Activated CD4-positive, alpha-beta T cell treated with anti-CD3 and anti-CD28 coated beads, Interleukin-2, amount 10 ng/mL, durations not matched to agents 7 days and 5 days (primary cell): ENCODE results near the gene GRIK5. TPM values are rescaled to one million over a fixed set of nuclear protein-coding genes. Genes with fewer than 3 reads are reported as not detected.
A peak's percentile ranks its signal among the peaks of the same experiment; 100 is the strongest.
"Not testable (repeated sequence)": the region's sequence is repeated elsewhere in the genome, so short reads cannot be mapped to it uniquely, and the experiment has no call there.

Experiments
- CTCF ChIA-PET: fragments of 350-600 bp; sonication (Branson Sonifier 250); formaldehyde crosslinking; loops from one replicate; lab custom pipeline; 2021; ENCODE audit warnings: antibody characterized with exemption; lab: Charles Lee
- POLR2A ChIA-PET: fragments of 350-600 bp; sonication (Branson Sonifier 250); formaldehyde crosslinking; loops from one replicate; lab custom pipeline; 2021; ENCODE audit warnings: antibody characterized with exemption; lab: Charles Lee
- DNase-seq: peaks from one replicate; pipeline ENCODE4 v3.0.0-alpha.2; 2020
- H3K27ac Mint-ChIP-seq: one replicate; pipeline ENCODE4 v1.8.0; 2021; ENCODE audit warnings: mild to moderate bottlenecking, moderate library complexity, mixed read lengths
- H3K27me3 Mint-ChIP-seq: one replicate; pipeline ENCODE4 v1.8.0; 2021; ENCODE audit warnings: mixed read lengths
- H3K36me3 Mint-ChIP-seq: one replicate; pipeline ENCODE4 v1.8.0; 2021; ENCODE audit warnings: low read depth, mixed read lengths
- H3K4me1 Mint-ChIP-seq: one replicate; pipeline ENCODE4 v1.8.0; 2021; ENCODE audit warnings: mixed read lengths
- H3K4me3 Mint-ChIP-seq: one replicate; pipeline ENCODE4 v1.8.0; 2021; ENCODE audit warnings: mild to moderate bottlenecking, moderate library complexity, mixed read lengths
- H3K9me3 Mint-ChIP-seq: one replicate; pipeline ENCODE4 v1.8.0; 2021; ENCODE audit warnings: mixed read lengths
- total RNA-seq, 2 experiments: library from RNA; stranded (reverse); gene quantifications; one replicate each; pipeline ENCODE4 v1.2.3, GENCODE V29; 2021

Gene GRIK5
- total RNA-seq, 2 experiments from 2014 or later: 0.65 to 0.79 TPM

DNA sequence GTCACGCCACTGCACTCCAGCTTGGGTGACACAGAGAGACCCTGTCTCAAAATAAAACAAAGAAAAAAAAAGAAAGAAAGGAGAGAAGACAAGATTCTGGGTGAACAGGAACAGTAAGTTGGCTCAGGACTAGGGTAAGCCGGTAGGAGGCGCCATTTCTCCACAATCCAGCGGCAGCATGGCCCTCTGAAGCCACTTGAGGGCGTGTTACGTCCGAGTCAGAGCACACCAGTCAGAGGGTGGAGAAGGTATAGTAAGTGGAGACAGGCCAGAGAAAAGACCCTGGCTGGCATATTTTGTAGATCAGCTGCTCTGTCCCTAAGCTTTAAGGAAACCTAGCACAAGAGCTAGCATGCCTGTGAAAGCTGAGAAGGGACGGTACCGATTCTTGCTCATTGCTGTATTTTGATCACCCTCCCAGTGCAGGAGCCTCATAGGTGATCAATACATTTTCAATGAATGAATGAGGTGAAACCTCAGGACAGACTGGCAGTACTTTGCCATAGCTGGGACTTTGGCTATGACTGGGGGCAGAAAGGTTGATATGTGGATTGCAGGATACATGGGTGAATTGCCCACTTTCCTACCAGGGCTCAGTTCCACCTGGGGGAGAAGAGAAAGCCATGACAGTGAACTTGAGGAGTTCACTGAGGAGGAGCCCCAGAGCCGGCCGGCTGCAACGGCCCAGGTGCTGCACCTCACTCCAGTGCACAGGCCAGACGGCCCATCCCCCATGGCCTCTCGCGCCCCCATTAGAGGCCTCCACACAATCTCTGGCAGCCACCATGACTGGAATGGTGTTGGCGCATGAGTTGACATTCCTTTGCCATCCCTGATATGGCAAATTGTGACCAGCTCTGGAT lies 38.8 kb upstream of the GRIK5 start:
- Mint-ChIP-seq H3K27me3 (no peaks in the 10 kb centered on the region), H3K4me1 (peaks cover 42% of the 10 kb centered on the region), H3K36me3 (no peaks in the 10 kb centered on the region), H3K4me3 (no peak overlapping the region), H3K27ac (peak overlapping the region; percentile 20), H3K9me3 (no peaks in the 10 kb centered on the region)
- ChIA-PET POLR2A (no interaction called here), CTCF (interaction anchor here (0.6 to 2.3 kb wide), 19 partner anchors 11 to 288 kb away, joined by 3 to 9 read pairs (median 3); partner anchors contain the start of gene GSK3A)
- peak; percentile 93 for DNase-seq

DNA sequence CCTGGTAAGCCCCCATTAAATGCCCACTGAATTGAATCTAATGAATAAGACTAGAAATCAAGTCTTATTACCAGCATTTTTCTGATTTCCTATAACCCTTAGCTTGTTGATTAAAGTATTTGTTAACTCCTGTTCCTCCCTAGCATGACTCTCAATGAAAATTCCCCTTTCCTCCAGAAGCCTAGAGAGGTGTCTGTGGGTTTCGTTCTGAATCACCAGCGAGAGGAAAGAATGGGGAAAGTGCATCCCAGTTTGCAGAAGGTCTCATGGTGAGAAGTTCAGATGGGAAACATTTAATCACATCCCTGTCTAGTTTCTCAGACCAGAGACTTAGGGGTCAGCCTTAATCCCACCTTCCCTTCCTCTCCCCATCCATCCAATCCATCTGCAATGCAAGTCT lies 35.4 kb upstream of the GRIK5 start:
- Mint-ChIP-seq H3K9me3 (no peaks in the 10 kb centered on the region), H3K4me3 (no peak overlapping the region), H3K4me1 (peaks cover 25% of the 10 kb centered on the region), H3K27me3 (no peaks in the 10 kb centered on the region), H3K36me3 (no peaks in the 10 kb centered on the region), H3K27ac (no peak overlapping the region)
- DNase-seq: no peak
- ChIA-PET CTCF (no interaction called here), POLR2A (no interaction called here)

DNA sequence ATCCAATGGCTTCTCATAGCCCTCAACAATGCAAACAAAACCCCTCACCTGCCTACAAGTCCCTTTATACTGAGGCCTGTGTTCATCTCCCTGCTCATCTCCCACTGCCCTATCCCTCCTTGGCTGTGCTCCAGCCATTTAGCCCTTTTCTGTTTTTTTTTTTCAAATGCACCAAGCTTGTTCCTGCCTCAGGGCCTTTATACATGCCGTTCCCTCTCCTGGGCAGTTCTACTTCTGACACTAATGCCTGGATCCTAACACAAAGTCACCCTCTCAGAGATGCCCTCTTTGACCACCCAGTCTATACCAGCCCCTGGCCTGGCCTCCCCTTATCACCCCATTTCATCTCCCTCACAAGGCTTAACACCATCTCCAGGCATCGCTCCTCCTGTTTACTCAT lies 32.9 kb upstream of the GRIK5 start:
- H3K4me1 Mint-ChIP-seq: peaks cover 11% of the 10 kb centered on the region
- H3K9me3 Mint-ChIP-seq: no peaks in the 10 kb centered on the region
- H3K27me3 Mint-ChIP-seq: no peaks in the 10 kb centered on the region
- H3K36me3 Mint-ChIP-seq: no peaks in the 10 kb centered on the region
- no peak overlapping the region for H3K4me3 Mint-ChIP-seq
- DNase-seq: no peak
- H3K27ac Mint-ChIP-seq: no peak overlapping the region
- ChIA-PET CTCF (interaction anchor here (1.5 kb wide), 1 partner anchor 11 kb away, joined by 4 read pairs; no protein-coding TSS in a partner anchor), POLR2A (interaction anchor here (0.7 kb wide), 1 partner anchor 174 kb away, joined by 12 read pairs; no protein-coding TSS in a partner anchor)

DNA sequence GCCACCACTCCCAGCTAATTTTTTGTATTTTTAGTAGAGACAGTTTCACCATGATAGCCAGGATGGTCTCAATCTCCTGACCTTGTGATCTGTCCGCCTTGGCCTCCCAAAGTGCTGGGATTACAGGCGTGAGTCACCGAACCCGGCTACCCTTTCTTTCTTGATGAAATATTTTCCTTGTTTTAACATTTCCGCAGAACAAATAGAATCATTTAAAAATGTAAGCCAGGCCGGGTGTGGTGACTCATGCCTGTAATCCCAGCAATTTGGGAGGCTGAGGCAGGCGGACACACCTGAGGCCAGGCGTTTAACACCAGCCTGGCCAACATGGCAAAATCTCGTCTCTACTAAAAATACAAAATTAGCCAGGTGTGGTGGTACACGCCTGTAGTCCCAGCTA lies 30.2 kb upstream of the GRIK5 start:
- H3K9me3 Mint-ChIP-seq, POLR2A ChIA-PET, H3K27me3 Mint-ChIP-seq, H3K4me3 Mint-ChIP-seq, H3K4me1 Mint-ChIP-seq, DNase-seq, H3K27ac Mint-ChIP-seq, H3K36me3 Mint-ChIP-seq: not testable (repeated sequence)
- CTCF ChIA-PET: interaction anchor here (0.8 to 1.3 kb wide), 3 partner anchors 10 to 32 kb away, joined by 3 to 5 read pairs (median 3); partner anchors contain the start of gene POU2F2

DNA sequence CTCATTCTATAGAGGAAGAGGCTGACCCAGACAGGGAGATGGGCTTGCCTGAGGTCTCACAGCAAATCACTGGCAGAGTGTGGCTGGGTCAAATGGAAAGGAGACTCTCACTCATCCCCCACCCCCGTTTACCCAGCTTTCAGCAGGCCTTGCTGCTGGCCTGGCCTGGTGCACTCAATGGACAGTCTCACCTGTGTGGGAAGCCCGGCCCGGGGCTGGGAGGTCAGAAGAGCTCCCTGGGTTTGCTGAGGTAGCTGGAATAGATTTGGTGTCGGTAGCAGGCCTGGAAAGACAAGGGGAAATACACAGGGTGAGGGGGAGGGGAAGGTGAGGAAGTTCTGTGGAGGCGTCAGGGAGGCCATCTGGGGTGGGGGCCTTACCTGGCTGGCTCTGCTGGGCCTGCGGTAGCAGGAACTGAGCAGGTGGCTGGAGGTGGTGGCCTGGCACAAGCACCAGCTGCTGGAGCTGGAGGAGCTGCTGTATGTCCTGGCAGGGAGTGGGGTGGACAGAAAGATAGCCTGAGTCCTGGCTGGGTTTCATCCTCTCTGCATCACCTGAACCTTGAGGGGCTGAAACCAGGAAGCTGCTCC lies 29.4 kb upstream of the GRIK5 start:
- Mint-ChIP-seq H3K27ac (no peak overlapping the region), H3K4me3 (no peak overlapping the region), H3K27me3 (no peaks in the 10 kb centered on the region), H3K4me1 (no peaks in the 10 kb centered on the region), H3K9me3 (no peaks in the 10 kb centered on the region), H3K36me3 (peaks cover 10% of the 10 kb centered on the region)
- CTCF ChIA-PET: interaction anchor here (1.1 to 1.3 kb wide), 2 partner anchors 9 to 33 kb away, joined by 3 to 5 read pairs; partner anchors contain the start of gene POU2F2
- DNase-seq: no peak
- POLR2A ChIA-PET: no interaction called here

DNA sequence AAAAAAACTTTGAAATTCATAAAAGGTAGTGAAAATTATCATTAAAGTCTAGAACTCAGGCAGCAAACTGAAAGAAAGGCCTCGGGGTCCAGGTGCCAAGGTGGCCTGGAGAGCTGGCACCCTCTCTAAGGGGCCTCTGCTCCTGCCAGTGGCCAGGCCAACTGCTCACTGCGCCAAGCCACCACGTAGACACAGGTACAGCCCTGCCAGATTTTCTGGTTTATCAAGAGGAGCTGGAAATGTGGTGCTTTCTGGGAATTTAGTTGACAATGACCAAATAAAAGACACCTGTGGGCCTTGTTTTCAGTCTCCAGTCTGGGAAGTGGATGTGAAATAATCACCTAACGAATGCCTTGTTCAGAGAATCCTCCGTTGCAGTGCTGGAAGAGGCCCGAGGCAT lies 28.8 kb upstream of the GRIK5 start:
- peaks cover 12% of the 10 kb centered on the region for H3K36me3 Mint-ChIP-seq
- CTCF ChIA-PET: no interaction called here
- no peaks in the 10 kb centered on the region for H3K27me3 Mint-ChIP-seq
- DNase-seq: no peak
- no peak overlapping the region for H3K4me3 Mint-ChIP-seq
- no peak overlapping the region for H3K27ac Mint-ChIP-seq
- no peaks in the 10 kb centered on the region for H3K4me1 Mint-ChIP-seq
- POLR2A ChIA-PET: no interaction called here
- H3K9me3 Mint-ChIP-seq: no peaks in the 10 kb centered on the region

DNA sequence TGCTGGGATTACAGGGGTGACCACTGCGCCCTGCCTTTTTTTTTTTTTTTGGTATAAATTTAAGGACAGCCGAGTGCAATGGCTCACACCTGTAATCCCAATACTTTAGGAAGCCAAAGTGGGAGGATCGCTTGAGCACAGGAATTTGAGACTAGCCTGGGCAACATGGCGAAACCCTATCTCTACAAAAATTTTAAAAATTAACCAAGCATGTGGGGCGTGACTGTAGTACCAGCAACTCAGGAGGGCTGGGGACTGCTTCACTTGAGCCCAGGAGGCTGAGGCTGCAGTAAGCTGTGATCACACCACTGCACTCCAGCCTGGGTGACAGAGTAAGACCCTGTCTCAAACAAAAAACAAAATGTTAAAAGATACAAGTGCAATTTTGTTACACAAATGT lies 27.5 kb upstream of the GRIK5 start:
- no peaks in the 10 kb centered on the region for H3K27me3 Mint-ChIP-seq
- POLR2A ChIA-PET: interaction anchor here (0.6 kb wide), 1 partner anchor 84 kb away, joined by 6 read pairs; no protein-coding TSS in a partner anchor
- no peak overlapping the region for H3K4me3 Mint-ChIP-seq
- no peak overlapping the region for H3K27ac Mint-ChIP-seq
- peaks cover 2% of the 10 kb centered on the region for H3K4me1 Mint-ChIP-seq
- CTCF ChIA-PET: interaction anchor here (1.0 kb wide), 1 partner anchor 16 kb away, joined by 3 read pairs; no protein-coding TSS in a partner anchor
- H3K9me3 Mint-ChIP-seq: no peaks in the 10 kb centered on the region
- H3K36me3 Mint-ChIP-seq: peaks cover 12% of the 10 kb centered on the region
- DNase-seq: no peak

DNA sequence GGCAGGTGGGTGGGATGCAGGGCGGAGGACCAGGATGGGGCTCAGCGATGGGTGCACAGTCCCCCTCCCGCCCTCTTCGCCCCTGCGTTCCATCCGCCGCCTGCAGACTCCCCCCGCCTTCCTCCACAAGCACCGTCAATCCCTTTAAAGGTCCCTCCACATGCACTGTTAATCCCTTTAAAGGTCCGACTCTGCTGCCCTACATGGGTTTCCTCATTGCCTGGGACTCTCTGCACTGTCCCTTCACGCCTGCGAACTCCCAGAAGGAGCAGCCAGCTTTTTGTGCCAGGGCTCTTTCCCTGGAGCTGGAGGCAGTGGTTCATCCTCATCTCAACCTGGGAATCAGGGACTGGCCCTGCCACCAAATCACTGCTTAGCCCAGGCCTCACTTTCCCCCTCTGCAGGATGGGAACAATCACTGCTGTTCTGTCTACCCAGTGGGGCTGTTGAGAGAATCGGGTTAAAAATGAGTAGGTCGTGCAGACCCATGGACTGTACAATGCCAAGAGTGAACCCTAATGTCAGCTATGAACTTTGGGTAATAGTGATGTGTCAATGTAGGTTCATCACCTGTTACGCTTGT lies 26.3 kb upstream of the GRIK5 start:
- Mint-ChIP-seq H3K27ac (no peak overlapping the region), H3K9me3 (no peaks in the 10 kb centered on the region), H3K4me1 (peaks cover 12% of the 10 kb centered on the region), H3K27me3 (no peaks in the 10 kb centered on the region), H3K36me3 (peaks cover 14% of the 10 kb centered on the region), H3K4me3 (no peak overlapping the region)
- ChIA-PET CTCF (interaction anchor here (1.0 to 1.9 kb wide), 2 partner anchors 12 to 17 kb away, joined by 3 to 9 read pairs; no protein-coding TSS in a partner anchor), POLR2A (no interaction called here)
- DNase-seq: no peak

DNA sequence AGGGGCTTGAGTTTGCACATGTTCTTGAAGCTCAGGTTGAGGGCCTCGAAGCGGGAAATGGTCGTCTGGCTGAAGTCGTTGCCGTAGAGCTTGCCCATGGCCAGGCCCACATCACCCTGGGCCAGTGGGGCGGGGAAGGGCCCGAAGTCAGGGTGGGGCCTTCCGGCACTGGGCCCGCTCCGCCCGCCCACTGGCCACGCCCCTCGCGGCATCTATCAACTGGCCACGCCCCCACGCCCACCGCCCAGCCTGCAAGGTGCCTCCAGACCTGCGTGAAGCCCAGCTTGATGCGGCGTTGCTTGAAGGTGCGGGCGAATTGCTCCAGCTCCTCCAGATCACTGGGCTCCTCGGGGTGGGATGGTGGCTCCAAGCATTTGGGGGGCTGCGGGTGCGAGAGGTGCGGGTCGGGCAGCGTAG lies 25.8 kb upstream of the GRIK5 start:
- CTCF ChIA-PET: interaction anchor here (1.9 kb wide), 1 partner anchor 13 kb away, joined by 9 read pairs; no protein-coding TSS in a partner anchor
- H3K4me3 Mint-ChIP-seq: no peak overlapping the region
- DNase-seq: no peak
- no peak overlapping the region for H3K27ac Mint-ChIP-seq
- no peaks in the 10 kb centered on the region for H3K9me3 Mint-ChIP-seq
- H3K36me3 Mint-ChIP-seq: peaks cover 14% of the 10 kb centered on the region
- POLR2A ChIA-PET: no interaction called here
- peaks cover 18% of the 10 kb centered on the region for H3K4me1 Mint-ChIP-seq
- H3K27me3 Mint-ChIP-seq: no peaks in the 10 kb centered on the region

DNA sequence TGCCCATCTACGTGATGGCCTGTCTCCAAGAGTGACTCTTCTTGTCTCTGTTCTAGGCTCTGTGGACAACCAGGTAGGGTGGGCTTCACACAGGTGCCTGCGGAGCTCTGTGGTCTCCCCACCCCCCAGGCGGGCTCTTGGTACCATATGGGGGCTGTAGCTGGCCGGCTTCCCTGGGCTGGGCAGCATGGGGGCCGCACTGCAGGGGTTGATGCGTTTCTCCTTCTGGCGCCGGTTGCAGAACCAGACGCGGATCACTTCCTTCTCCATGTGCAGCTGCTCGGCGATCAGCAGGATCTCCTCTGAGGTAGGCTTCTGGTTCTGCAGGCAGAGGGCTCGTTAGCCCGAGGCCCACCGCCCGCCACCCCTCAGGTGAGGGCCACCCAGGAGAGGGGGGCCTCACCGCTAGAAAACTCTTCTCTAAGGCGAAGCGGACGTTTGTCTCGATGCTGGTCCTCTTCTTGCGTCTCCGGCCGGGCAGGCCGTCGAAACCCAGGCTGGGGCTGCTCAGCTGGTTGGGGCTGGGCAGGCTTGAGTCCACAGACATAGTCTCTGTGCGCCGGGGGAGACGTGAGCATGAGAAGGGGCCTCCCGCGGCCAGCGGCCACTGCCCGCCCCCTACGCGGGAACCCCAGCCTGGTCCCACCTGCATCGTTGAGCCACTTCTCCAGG lies 25.3 kb upstream of the GRIK5 start:
- no peaks in the 10 kb centered on the region for H3K9me3 Mint-ChIP-seq
- peaks cover 17% of the 10 kb centered on the region for H3K36me3 Mint-ChIP-seq
- H3K27ac Mint-ChIP-seq: no peak overlapping the region
- CTCF ChIA-PET: interaction anchor here (1.0 to 1.9 kb wide), 2 partner anchors 13 to 19 kb away, joined by 3 to 9 read pairs; no protein-coding TSS in a partner anchor
- no peak for DNase-seq
- H3K4me3 Mint-ChIP-seq: no peak overlapping the region
- peaks cover 23% of the 10 kb centered on the region for H3K4me1 Mint-ChIP-seq
- POLR2A ChIA-PET: no interaction called here
- no peaks in the 10 kb centered on the region for H3K27me3 Mint-ChIP-seq

DNA sequence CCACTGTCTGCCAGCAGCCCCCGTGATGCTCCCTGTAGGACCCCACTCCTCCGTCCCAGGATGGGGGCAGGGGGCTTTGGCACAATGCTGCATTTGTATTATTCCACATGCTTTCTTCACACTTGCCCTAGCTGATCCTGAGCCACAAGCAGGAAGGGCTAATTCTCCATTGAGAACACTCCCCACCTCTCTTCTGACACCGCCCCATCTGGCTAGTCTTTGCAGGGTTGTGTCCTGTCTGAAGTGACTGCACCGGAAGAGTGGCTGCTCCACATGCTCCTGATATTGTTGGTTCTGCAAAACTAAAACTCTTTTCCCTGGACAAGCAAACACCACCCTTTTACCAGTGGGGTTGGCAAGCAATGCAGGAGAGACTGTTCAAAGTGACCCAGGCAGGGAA lies 23.9 kb upstream of the GRIK5 start:
- POLR2A ChIA-PET: no interaction called here
- H3K4me3 Mint-ChIP-seq: no peak overlapping the region
- H3K4me1 Mint-ChIP-seq: peaks cover 37% of the 10 kb centered on the region
- peaks cover 17% of the 10 kb centered on the region for H3K36me3 Mint-ChIP-seq
- no peaks in the 10 kb centered on the region for H3K27me3 Mint-ChIP-seq
- CTCF ChIA-PET: interaction anchor here (0.6 kb wide), 1 partner anchor 42 kb away, joined by 3 read pairs; no protein-coding TSS in a partner anchor
- H3K27ac Mint-ChIP-seq: no peak overlapping the region
- H3K9me3 Mint-ChIP-seq: no peaks in the 10 kb centered on the region
- no peak for DNase-seq

DNA sequence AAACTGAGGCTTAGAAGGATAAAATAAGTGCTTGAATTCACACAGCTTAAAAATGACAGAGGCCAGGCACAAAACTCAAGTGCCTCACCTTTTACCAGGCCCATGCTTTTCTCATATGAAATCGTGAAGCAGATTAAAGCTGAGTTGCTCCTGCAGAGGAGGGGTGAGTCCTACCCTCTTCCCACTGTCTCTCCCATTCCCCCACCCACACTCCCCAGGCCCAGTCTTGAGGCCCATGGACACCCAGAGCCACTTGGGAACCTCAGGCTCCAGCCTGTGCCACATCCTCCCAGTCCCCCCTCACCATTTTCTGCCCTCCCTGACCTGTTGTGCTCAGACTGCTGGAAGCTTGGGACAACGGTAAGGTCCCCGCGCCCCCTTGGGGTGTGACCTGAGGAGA lies 23.5 kb upstream of the GRIK5 start:
- no peak for DNase-seq
- Mint-ChIP-seq H3K4me1 (peaks cover 41% of the 10 kb centered on the region), H3K4me3 (no peak overlapping the region), H3K27me3 (no peaks in the 10 kb centered on the region), H3K36me3 (peaks cover 17% of the 10 kb centered on the region), H3K9me3 (no peaks in the 10 kb centered on the region), H3K27ac (no peak overlapping the region)
- CTCF ChIA-PET: interaction anchor here (0.6 kb wide), 1 partner anchor 42 kb away, joined by 3 read pairs; no protein-coding TSS in a partner anchor
- POLR2A ChIA-PET: no interaction called here
